Epithelial cell of esophagus (primary cell): ENCODE data around the gene BNIP3.
"Not testable (repeated sequence)": the region's sequence is repeated elsewhere in the genome, so short reads cannot be mapped to it uniquely, and the experiment has no call there.

Experiments
- DNase-seq: peaks from one replicate; pipeline ENCODE4 v3.0.0; 2010; ENCODE audit warnings: low read depth
- H3K4me3 ChIP-seq: 2 replicates; pipeline ENCODE4 v1.5.1; 2011; ENCODE audit warnings: mild to moderate bottlenecking, low read length, control low read depth
- TF ChIP-seq, protein P1 (sequence below): IDR thresholded peaks from 2 replicates; pipeline ENCODE4 v1.5.1; 2011; ENCODE audit warnings: low read depth, mild to moderate bottlenecking, low read length, control low read depth, inconsistent platforms; ENCODE audit not compliant: insufficient read depth; ENCODE audit errors: missing control alignments

Gene BNIP3

DNA sequence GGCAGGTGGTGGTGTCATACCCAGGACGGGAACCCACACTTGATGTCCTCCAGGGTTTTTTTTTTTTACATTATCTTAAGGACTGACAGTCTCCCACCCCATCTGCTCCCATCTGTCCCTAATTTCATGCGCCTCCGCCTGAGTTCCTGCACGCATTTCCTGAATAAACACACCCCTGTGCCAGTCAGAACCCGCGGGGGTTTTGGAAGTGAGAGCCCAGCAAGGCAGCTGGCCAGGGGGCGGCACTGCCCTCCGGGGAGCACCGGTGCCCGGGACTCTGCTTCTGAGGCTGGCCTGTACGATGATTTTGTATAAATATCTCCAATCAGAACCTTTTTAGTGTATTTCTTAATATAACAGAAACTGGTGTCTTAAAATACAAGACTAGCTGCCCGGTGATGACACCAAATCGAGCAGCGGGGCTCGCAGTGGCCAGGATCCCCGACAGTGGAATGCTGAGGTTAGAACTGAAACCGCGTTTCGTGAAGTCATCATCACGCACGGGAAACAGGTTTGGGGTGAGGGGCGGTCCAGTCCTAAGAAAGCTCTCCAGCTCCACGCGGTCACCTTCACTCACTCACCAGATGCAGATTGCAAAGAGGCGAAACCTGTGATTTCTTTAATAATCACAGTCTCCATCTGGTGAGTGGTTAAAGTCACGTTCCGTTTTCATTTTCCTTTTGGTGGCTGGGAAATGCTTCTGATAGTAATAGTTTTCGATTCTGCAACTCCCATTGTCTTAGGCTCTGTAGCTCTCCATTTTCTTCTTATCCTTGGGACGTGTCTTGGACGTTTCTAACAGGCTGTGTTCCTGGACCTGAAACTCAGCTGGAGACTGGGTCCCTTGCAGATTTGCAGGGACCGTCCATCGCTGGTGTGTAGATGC lies 19.7 kb downstream of the BNIP3 start:
- TF ChIP-seq, protein P1, sequence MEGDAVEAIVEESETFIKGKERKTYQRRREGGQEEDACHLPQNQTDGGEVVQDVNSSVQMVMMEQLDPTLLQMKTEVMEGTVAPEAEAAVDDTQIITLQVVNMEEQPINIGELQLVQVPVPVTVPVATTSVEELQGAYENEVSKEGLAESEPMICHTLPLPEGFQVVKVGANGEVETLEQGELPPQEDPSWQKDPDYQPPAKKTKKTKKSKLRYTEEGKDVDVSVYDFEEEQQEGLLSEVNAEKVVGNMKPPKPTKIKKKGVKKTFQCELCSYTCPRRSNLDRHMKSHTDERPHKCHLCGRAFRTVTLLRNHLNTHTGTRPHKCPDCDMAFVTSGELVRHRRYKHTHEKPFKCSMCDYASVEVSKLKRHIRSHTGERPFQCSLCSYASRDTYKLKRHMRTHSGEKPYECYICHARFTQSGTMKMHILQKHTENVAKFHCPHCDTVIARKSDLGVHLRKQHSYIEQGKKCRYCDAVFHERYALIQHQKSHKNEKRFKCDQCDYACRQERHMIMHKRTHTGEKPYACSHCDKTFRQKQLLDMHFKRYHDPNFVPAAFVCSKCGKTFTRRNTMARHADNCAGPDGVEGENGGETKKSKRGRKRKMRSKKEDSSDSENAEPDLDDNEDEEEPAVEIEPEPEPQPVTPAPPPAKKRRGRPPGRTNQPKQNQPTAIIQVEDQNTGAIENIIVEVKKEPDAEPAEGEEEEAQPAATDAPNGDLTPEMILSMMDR, result no peak
- DNase-seq, result no peak
- no peak overlapping the region for H3K4me3 ChIP-seq

DNA sequence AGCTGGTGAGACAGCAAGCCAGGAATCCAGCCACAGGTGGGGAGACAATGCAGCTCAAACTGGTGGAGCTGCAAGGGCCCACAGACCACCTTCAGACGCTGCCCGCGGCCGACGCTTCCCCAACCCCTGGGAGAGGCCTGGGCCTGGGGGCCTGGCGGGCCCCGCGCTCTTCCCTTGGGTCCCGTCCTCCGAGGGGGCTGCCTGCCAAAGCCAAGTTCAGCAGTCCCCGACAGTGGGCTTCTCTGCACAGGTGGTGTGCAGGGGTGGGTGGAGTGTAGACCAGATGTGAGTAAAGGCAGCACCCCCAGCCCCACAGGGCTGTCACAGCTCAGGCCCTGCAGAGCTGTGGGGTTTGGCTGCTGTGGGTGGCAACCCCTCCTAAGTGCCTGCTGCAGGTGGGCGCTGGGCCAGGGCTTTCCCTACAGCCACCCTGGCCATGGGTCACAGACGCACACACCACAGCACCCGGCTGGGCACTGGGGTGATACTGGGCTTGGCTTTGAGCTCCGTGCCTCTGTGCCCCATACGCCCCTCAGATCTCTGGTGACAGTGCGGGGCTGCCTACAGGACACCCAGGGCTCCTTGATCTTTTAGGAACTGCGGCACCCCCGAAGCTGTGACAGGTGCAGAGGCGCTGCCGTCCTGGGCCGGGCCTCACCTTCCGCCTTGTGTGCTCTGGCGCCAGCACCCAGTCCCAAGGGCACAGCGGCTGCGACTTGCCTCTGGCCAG lies 20.5 kb downstream of the BNIP3 start:
- TF ChIP-seq, protein P1, result no peak
- DNase-seq, result no peak
- no peak overlapping the region for H3K4me3 ChIP-seq

- TF ChIP-seq, protein P1, result no peak
- no peak for DNase-seq
- no peak overlapping the region for H3K4me3 ChIP-seq
These were observed 21.1 kb downstream of the BNIP3 start for GRCh38 chr10:131960631-131961046.

DNA sequence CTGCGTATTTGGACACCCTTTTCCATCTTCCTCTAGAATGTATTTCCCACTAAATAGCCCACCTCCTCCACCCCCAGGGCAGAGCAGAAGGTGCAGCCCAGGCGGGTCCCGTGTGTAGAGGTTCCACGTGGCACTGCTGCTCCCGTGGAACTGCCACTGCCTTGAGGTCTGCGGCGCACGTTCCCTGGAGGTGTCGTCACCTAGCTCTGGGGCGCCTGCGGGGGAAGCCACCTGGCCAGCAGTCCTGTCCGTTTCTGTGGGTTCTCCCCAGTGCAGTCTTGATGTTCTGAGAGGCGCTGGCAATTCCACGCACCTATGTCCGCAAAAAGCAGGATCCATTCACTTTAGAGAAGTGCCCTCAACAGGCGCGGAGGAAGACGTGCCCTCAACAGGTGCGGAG lies 21.9 kb downstream of the BNIP3 start:
- DNase-seq, result no peak
- TF ChIP-seq, protein P1, result no peak
- H3K4me3 ChIP-seq, result no peak overlapping the region

DNA sequence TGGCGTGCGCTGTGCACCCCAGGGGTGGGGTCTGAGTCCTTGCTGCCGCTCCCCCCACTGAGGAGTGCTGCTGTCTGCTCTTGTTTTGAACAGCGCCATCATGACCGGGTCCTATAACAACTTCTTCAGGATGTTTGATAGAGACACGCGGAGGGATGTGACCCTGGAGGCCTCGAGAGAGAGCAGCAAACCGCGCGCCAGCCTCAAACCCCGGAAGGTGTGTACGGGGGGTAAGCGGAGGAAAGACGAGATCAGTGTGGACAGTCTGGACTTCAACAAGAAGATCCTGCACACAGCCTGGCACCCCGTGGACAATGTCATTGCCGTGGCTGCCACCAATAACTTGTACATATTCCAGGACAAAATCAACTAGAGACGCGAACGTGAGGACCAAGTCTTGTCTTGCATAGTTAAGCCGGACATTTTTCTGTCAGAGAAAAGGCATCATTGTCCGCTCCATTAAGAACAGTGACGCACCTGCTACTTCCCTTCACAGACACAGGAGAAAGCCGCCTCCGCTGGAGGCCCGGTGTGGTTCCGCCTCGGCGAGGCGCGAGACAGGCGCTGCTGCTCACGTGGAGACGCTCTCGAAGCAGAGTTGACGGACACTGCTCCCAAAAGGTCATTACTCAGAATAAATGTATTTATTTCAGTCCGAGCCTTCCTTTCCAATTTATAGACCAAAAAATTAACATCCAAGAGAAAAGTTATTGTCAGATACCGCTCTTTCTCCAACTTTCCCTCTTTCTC lies 26.0 kb downstream of the BNIP3 start:
- TF ChIP-seq, protein P1, result no peak
- DNase-seq, result no peak
- H3K4me3 ChIP-seq, result no peak overlapping the region

DNA sequence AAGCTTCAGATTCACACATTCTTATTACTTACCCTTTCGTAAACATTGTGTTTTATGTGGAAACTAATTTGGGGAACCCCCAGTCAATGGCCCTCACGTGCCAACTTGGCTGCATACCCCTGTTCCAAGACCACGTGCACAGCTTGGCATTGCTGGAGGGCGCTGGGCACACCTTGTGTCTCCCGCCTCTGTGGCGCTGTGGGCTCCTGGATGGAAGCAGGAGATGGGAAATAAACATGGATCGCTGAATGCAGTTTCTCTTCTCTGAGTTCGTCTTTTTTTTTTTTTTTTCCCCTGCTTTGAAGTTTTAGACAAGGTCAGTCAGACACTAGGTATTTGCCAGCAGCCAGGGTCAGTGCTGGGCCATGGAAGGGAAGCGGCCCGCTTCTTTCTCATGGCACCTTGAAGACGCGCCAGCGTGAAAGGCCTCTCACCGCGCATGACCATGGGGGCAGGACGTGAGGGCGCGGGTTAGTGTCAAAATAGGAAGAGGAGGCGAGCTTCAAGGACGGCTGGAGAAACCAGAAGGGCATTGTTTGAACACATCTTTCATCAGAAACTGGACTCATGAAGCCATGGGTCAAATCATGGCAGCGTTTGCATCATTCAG lies 27.3 kb downstream of the BNIP3 start:
- TF ChIP-seq, protein P1, result no peak
- no peak for DNase-seq

DNA sequence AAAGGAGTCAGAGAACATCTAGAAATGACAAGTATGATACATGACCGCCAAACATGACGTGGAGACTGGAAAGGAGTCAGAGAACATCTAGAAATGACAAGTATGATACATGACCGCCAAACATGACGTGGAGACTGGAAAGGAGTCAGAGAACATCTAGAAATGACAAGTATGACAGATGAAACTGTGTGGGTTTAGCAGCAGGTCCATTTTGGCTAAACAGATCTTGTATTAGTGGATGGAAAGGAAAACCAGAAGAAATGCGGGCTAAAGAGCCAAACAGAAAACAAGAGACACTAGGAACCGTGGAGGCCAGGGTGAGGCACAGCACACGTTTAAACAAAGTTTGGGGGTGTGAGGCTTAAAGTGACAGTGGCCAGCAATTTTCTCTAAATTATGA lies 31.8 kb downstream of the BNIP3 start:
- not testable (repeated sequence) for DNase-seq, H3K4me3 ChIP-seq

More for the DNA sequence above, 27.3 kb downstream of the BNIP3 start:
- no peak overlapping the region for H3K4me3 ChIP-seq
